Transverse colon (tissue), 4 donors: ENCODE results near the gene OR6K3. TPM values are rescaled to one million over a fixed set of nuclear protein-coding genes. Genes with fewer than 3 reads are reported as not detected.

ENCODE experiments used
- DNase-seq: peaks from one replicate; pipeline ENCODE4 v3.0.0-alpha.2; 2019
- H3K27ac ChIP-seq, 4 donors: fragments of 200-600 bp; sonication (generic); 2 replicates each; pipeline ENCODE4 v1.5.1; 2016 to 2018; ENCODE audit warnings: inconsistent platforms in 4 of 4
- H3K27me3 ChIP-seq: fragments of 200-600 bp; sonication (generic); 2 replicates; pipeline ENCODE4 v1.5.1; 2017; ENCODE audit warnings: inconsistent platforms
- H3K36me3 ChIP-seq, 4 donors: fragments of 200-600 bp; sonication (generic); 2 replicates each; pipeline ENCODE4 v1.5.1; 2017 to 2019; ENCODE audit warnings: inconsistent platforms in 4 of 4
- H3K4me1 ChIP-seq, 4 donors: fragments of 200-600 bp; sonication (generic); 2 replicates each; pipeline ENCODE4 v1.5.1; 2017 to 2020; ENCODE audit warnings: inconsistent platforms in 4 of 4
- H3K4me3 ChIP-seq, 4 donors: fragments of 200-600 bp; sonication (generic); 1 replicate in 1 of 4; 2 replicates in 3 of 4; pipeline versions ENCODE4 v1.5.1 to v1.6.1; 2017 to 2019; ENCODE audit warnings: inconsistent platforms in 4 of 4
- H3K9me3 ChIP-seq, 2 donors: fragments of 200-600 bp; sonication (generic); 2 replicates each; pipeline ENCODE4 v1.5.1; 2017 to 2019; ENCODE audit warnings: inconsistent platforms in 2 of 2
- EP300 ChIP-seq: sonication (generic); formaldehyde crosslinking; IDR thresholded peaks from one replicate; pipeline ENCODE4 v1.6.1; 2017; ENCODE audit warnings: antibody characterized with exemption, low read depth
- POLR2A ChIP-seq: fragments of 450-650 bp; IDR thresholded peaks from one replicate; pipeline ENCODE4 v1.6.1; 2016; ENCODE audit warnings: antibody characterized with exemption, mild to moderate bottlenecking, moderate library complexity
- POLR2AphosphoS5 ChIP-seq, 3 donors: sonication (generic); formaldehyde crosslinking; IDR thresholded peaks; one replicate each; pipeline ENCODE4 v1.6.1; 2016; ENCODE audit warnings: antibody characterized with exemption in 3 of 3
- WGBS, 2 donors: methylation state at CpG; one replicate each; pipeline ENCODE4 v1.1.5; 2018; ENCODE audit warnings: low coverage in 1 of 2; 5-methylcytosine and 5-hydroxymethylcytosine counted together
- in situ Hi-C, 4 donors: fragments of 200-750 bp; cut with MboI; loops; one replicate each; pipeline versions ENCODE4 v1.15.0 to v1.15.1; 2017; ENCODE audit warnings: low sequenced_read_pairs in 3 of 4, low pct_ligation_motif_present in 1 of 4, low pct_unique_long_range_greater_than_20kb in 1 of 4
- intact Hi-C: fragments of 100-400 bp; cut with DNase I; formaldehyde crosslinking; loops from one replicate; pipeline ENCODE4 v1.15.1; 2023; ENCODE audit warnings: low total_unique reads
- total RNA-seq, 4 donors: library from RNA; depleted of rRNA; stranded (reverse); fragments of >200 nt; gene quantifications; one replicate each; pipeline ENCODE4 v1.1.0, GENCODE V29; 2016
- TF ChIP-seq, protein P1 (sequence below), 5 experiments: fragments of 200-600 bp in 3 of 5; fragments of 450-650 bp in 2 of 5; sonication (generic) in 3 of 5; IDR thresholded peaks; 1 replicate in 2 of 5; 2 replicates in 3 of 5; pipeline ENCODE4 v1.5.1; 2016 to 2017; ENCODE audit warnings: antibody characterized with exemption in 5 of 5, inconsistent platforms in 3 of 5, mild to moderate bottlenecking in 2 of 5, moderate library complexity in 1 of 5

The OR6K3 gene
- total RNA-seq, 4 donors from 2014 or later = not detected

DNA sequence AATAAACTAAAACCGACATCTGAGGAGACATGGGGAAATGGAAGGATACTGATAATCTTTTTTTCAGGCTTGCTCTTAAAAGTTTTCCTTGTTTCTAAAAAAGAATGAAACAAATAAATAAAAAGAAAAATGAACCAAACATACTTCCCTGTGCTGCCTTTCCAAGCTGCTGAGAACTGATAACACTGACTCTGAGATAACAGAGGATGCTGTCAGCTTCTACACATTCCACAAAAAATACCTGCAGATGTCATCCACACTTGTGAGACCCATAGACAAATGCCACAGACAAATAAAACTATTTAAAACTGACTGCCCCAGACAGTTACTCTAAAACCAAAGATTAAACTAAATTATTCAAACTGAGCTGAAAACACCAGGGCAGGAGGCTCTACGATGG, 12.0 kb upstream of the OR6K3 start:
- Histone ChIP-seq H3K4me3 (no peak overlapping the region), H3K4me1 (no peaks in the 10 kb centered on the region), H3K27ac (no peak overlapping the region), H3K27me3 (no peaks in the 10 kb centered on the region), H3K9me3 (no peaks in the 10 kb centered on the region), H3K36me3 (no peaks in the 10 kb centered on the region)
- no peak for DNase-seq
- WGBS, 2 donors = 69 to 72% methylated on average over 2 of the region's 2 CpGs
- in situ Hi-C loops (no loop called here), intact Hi-C loops (no loop called here)
- TF ChIP-seq POLR2AphosphoS5 (IDR thresholded peaks at IDR 0.05) = no peak
- TF ChIP-seq EP300 = no peak
- TF ChIP-seq POLR2A = no peak
- TF ChIP-seq, protein P1, sequence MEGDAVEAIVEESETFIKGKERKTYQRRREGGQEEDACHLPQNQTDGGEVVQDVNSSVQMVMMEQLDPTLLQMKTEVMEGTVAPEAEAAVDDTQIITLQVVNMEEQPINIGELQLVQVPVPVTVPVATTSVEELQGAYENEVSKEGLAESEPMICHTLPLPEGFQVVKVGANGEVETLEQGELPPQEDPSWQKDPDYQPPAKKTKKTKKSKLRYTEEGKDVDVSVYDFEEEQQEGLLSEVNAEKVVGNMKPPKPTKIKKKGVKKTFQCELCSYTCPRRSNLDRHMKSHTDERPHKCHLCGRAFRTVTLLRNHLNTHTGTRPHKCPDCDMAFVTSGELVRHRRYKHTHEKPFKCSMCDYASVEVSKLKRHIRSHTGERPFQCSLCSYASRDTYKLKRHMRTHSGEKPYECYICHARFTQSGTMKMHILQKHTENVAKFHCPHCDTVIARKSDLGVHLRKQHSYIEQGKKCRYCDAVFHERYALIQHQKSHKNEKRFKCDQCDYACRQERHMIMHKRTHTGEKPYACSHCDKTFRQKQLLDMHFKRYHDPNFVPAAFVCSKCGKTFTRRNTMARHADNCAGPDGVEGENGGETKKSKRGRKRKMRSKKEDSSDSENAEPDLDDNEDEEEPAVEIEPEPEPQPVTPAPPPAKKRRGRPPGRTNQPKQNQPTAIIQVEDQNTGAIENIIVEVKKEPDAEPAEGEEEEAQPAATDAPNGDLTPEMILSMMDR (IDR thresholded peaks at IDR 0.05) = no peak

DNA sequence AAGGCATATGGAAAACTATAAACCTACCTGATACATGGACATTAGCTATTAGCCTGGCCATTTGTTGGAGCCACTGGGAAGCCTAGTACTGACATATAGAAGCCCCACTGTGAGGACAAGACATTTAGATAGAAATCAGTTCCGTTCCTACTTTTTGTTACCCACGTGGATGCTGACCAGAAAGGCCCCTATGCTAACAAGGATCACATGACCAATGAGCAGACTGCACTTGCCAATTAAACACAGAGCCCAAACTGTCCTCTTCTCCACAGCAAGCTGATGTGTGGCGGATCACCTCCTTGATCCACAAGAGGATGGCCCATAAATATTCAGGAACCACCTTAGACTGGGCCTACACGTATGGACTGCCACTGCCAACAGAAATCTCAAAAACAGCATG, 11.2 kb upstream of the OR6K3 start:
- Histone ChIP-seq H3K4me3 (no peak overlapping the region), H3K27ac (no peak overlapping the region), H3K4me1 (no peaks in the 10 kb centered on the region), H3K27me3 (no peaks in the 10 kb centered on the region), H3K36me3 (no peaks in the 10 kb centered on the region), H3K9me3 (no peaks in the 10 kb centered on the region)
- intact Hi-C loops = no loop called here
- 78 to 100% methylated on average over 3 to 4 of the region's 4 CpGs for WGBS, 2 donors
- no peak for DNase-seq
- TF ChIP-seq POLR2A (no peak), EP300 (no peak), POLR2AphosphoS5 (IDR thresholded peaks at IDR 0.05) (no peak)
- TF ChIP-seq, protein P1 (IDR thresholded peaks at IDR 0.05) = no peak
- in situ Hi-C loops = no loop called here

DNA sequence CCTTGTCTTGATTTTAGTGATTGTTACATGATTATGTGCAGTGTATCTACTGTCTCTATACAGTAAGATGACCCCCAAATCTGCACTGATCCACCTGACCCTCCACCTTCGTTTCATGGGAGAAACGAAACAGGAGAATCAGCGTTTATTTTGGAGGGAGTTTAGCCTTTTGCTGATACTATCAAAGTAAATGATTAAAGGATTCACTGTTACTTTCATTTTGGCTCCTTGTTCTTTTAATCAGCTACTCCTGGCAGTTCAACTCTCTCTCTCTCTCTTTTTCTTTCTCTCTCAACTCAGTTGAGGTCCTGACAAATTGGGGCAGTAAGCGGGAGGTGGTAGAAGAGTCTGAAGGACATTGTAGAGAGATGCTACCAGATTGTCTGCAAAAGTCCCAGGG, 9.9 kb upstream of the OR6K3 start:
- TF ChIP-seq POLR2AphosphoS5 (IDR thresholded peaks at IDR 0.05) = no peak
- in situ Hi-C loops = no loop called here
- no peaks in the 10 kb centered on the region for H3K36me3 ChIP-seq
- H3K27me3 ChIP-seq = no peaks in the 10 kb centered on the region
- no peaks in the 10 kb centered on the region for H3K9me3 ChIP-seq
- no peak overlapping the region for H3K27ac ChIP-seq
- WGBS, 2 donors = 47 to 52% methylated on average over 4 of the region's 4 CpGs
- H3K4me1 ChIP-seq = no peaks in the 10 kb centered on the region
- intact Hi-C loops = no loop called here
- H3K4me3 ChIP-seq = no peak overlapping the region
- no peak for DNase-seq

DNA sequence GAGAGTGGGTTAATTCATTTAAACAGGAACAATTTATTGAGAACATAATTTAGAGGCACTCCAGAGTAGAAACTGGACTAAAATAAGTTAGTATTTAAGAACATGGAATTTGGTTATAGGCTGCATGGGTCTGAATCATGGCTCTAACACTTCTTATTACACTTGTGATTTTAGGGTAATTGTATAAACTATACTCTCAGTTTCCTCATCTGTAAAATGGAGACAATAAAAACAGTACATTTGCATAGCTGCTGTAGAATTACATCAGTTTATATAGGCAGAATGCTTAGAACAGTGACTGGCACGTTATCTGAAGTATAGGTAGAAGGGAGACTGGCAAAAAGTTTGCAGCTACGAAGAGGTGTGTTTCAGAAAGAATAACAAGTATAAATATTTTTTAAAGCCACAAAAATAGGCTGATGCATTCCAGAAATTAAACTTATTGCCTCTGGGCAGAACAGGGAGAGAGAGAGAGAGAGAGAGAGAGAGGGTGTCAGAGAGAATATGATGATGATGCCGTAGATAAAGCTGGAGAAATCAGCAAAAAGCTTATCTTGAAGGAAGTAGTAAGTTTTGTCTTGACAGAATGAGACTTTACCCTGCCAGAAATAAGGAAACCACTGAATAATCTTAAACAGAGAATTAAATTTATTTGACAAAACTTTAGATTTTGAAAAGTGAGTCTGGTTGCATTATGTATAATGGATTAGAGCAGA, 8.1 kb upstream of the OR6K3 start:
- Histone ChIP-seq H3K27me3 (no peaks in the 10 kb centered on the region), H3K36me3 (no peaks in the 10 kb centered on the region), H3K4me1 (no peaks in the 10 kb centered on the region), H3K9me3 (no peaks in the 10 kb centered on the region), H3K4me3 (no peak overlapping the region), H3K27ac (no peak overlapping the region)
- in situ Hi-C loops (no loop called here), intact Hi-C loops (no loop called here)
- no peak for TF ChIP-seq POLR2A
- no peak for TF ChIP-seq POLR2AphosphoS5 (IDR thresholded peaks at IDR 0.05)
- TF ChIP-seq, protein P1 (IDR thresholded peaks at IDR 0.05) = no peak
- TF ChIP-seq EP300 = no peak
- WGBS, 2 donors = 42 to 61% methylated on average over 2 to 3 of the region's 3 CpGs
- no peak for DNase-seq

DNA sequence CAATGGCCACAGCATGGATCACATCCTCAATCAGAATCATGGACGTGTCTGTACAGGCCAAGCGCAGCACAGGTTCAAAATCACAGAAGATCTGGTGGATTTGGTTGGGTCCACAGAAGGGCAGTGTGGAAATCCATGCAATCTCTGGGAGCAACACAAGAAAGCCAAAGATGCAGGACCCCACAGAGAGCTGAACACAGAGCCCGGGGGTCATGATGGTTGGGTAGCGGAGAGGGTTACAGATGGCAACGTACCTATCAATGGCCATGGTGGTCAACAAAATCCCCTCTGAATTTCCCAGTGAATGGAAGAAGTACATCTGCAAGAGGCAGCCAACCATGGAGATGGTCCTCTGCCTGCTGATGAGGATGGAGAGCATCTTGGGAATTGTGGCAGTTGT, 3.9 kb upstream of the OR6K3 start:
- no peak for DNase-seq
- Histone ChIP-seq H3K4me1 (no peaks in the 10 kb centered on the region), H3K9me3 (no peaks in the 10 kb centered on the region), H3K4me3 (no peak overlapping the region), H3K27me3 (no peaks in the 10 kb centered on the region), H3K36me3 (no peaks in the 10 kb centered on the region), H3K27ac (no peak overlapping the region)
- in situ Hi-C loops = no loop called here
- WGBS, 2 donors = 93% methylated on average over 5 of the region's 5 CpGs; no CpG with 5 or more reads in 1 of the 2 donors
- intact Hi-C loops = no loop called here
- TF ChIP-seq POLR2AphosphoS5 (IDR thresholded peaks at IDR 0.05) = no peak
- no peak for TF ChIP-seq POLR2A
- TF ChIP-seq EP300 = no peak
- TF ChIP-seq, protein P1 (IDR thresholded peaks at IDR 0.05) = no peak
